DND-41 (cell line): Measurements from ENCODE around the gene WDR46.

Experiments used
- ATAC-seq: fragments of 200-7000 bp; cut with Tn5 transposase; 3 replicates; pipeline ENCODE4 v1.9.1; 2021; ENCODE audit warnings: low read depth; ENCODE audit not compliant: insufficient read depth
- DNase-seq: peaks from one replicate; pipeline ENCODE4 v3.0.0-alpha.2; 2020
- H2AFZ ChIP-seq: 2 replicates; pipeline ENCODE4 v1.6.0; 2012; ENCODE audit warnings: low read depth, low read length
- H3K27ac ChIP-seq: 2 replicates; pipeline ENCODE4 v1.5.1; 2012; ENCODE audit warnings: low read length, inconsistent platforms
- H3K27me3 ChIP-seq: fragments of 200-600 bp; sonication (generic); 2 replicates; pipeline ENCODE4 v1.6.0; 2012; ENCODE audit warnings: low read length, mild to moderate bottlenecking, inconsistent platforms; ENCODE audit not compliant: insufficient read depth, poor library complexity
- H3K36me3 ChIP-seq: 2 replicates; pipeline ENCODE4 v1.5.1; 2012; ENCODE audit warnings: low read length, inconsistent platforms; ENCODE audit not compliant: insufficient read depth
- H3K4me1 ChIP-seq: 2 replicates; pipeline ENCODE4 v1.5.1; 2012; ENCODE audit warnings: mild to moderate bottlenecking, low read length; ENCODE audit not compliant: insufficient read depth
- H3K4me2 ChIP-seq: 2 replicates; pipeline ENCODE4 v1.6.0; 2012; ENCODE audit warnings: mild to moderate bottlenecking, moderate library complexity, low read length, inconsistent platforms; ENCODE audit not compliant: insufficient read depth
- H3K4me3 ChIP-seq, 2 experiments: fragments of 200-600 bp in 1 of 2; shearing (Covaris generic) in 1 of 2; 2 replicates each; pipeline ENCODE4 v1.5.1; 2012 to 2016; ENCODE audit warnings: inconsistent platforms in 2 of 2, low read length in 2 of 2, mild to moderate bottlenecking in 2 of 2, low read depth in 1 of 2, moderate library complexity in 1 of 2
- H3K79me2 ChIP-seq: 2 replicates; pipeline ENCODE4 v1.6.0; 2012; ENCODE audit warnings: low read length, inconsistent platforms; ENCODE audit not compliant: insufficient read depth
- H3K9ac ChIP-seq: 2 replicates; pipeline ENCODE4 v1.6.0; 2012; ENCODE audit warnings: low read depth, mild to moderate bottlenecking, inconsistent platforms, low read length, moderate library complexity
- H3K9me3 ChIP-seq: 2 replicates; pipeline ENCODE4 v1.5.1; 2012; ENCODE audit warnings: low read length, moderate library complexity, mild to moderate bottlenecking, inconsistent platforms; ENCODE audit not compliant: insufficient read depth, severe bottlenecking
- H4K20me1 ChIP-seq: 2 replicates; pipeline ENCODE4 v1.6.0; 2012; ENCODE audit warnings: low read length; ENCODE audit not compliant: insufficient read depth
- EZH2 ChIP-seq: IDR thresholded peaks from 3 replicates; pipeline ENCODE4 v1.6.1; 2012; ENCODE audit warnings: borderline replicate concordance, low read depth, mild to moderate bottlenecking, moderate library complexity, low read length, inconsistent platforms; ENCODE audit not compliant: severe bottlenecking
- TF ChIP-seq, protein P1 (sequence below): IDR thresholded peaks from 2 replicates; pipeline ENCODE4 v1.5.1; 2012; ENCODE audit warnings: borderline replicate concordance, low read length, moderate library complexity, mild to moderate bottlenecking; ENCODE audit not compliant: poor library complexity, severe bottlenecking; ENCODE audit errors: extremely low read depth

The WDR46 gene

DNA sequence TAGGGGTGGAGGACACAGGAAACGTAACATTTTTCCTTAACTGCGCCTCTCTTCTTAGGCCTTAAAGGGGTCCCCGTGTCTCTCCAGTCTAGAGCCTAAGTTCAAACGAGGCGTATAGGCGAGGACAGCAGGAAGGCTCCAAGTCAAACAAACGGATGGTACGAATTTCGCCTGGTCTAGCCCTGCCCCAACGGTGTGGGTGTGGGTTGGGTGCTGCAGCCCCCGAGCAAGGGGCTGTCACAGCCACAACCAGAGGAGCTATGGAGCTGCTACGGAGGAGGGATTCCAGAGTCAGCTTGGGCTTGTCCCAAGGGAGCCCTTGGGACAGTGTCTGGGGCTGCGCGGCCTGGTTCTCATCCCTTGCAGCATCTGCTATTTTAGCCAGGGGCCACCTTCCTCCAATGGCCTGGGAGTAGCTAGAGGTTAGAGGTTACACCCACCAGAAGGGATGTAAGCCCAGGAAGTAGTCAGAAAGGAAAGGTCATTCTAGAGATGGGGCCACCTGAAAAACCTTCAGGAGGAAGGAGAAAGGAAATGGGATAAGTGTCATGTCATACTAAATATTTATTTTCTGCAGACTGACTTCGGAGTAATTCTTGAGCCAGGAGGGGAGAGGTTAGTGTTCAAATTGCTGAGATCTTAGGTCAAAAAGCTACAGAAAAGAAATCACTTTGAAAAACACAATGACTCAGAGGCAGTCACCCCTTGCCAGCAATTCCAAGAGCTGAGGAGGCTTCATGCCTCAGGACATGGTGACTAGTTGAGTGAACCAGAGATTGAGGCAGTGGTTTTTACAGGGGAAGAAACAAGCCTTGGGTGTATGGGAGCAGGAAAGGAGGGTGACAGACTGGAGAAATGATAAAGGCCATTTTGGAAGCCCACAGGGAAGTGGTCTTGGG is 39.1 kb downstream of the WDR46 start:
- peak overlapping the region; percentile 72 for H3K9ac ChIP-seq
- H3K36me3 ChIP-seq = peaks cover 18% of the 10 kb centered on the region
- no peak; the same call in 1 of the 3 replicates for ATAC-seq
- H2AFZ ChIP-seq = peak overlapping the region; percentile 81
- H3K27me3 ChIP-seq = no peaks in the 10 kb centered on the region
- H3K4me3 ChIP-seq = peak overlapping the region; percentile 45 to 63
- TF ChIP-seq EZH2 = no peak
- TF ChIP-seq, protein P1, sequence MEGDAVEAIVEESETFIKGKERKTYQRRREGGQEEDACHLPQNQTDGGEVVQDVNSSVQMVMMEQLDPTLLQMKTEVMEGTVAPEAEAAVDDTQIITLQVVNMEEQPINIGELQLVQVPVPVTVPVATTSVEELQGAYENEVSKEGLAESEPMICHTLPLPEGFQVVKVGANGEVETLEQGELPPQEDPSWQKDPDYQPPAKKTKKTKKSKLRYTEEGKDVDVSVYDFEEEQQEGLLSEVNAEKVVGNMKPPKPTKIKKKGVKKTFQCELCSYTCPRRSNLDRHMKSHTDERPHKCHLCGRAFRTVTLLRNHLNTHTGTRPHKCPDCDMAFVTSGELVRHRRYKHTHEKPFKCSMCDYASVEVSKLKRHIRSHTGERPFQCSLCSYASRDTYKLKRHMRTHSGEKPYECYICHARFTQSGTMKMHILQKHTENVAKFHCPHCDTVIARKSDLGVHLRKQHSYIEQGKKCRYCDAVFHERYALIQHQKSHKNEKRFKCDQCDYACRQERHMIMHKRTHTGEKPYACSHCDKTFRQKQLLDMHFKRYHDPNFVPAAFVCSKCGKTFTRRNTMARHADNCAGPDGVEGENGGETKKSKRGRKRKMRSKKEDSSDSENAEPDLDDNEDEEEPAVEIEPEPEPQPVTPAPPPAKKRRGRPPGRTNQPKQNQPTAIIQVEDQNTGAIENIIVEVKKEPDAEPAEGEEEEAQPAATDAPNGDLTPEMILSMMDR = no peak
- peak overlapping the region; percentile 88 for H3K4me2 ChIP-seq
- H3K4me1 ChIP-seq = peaks cover 39% of the 10 kb centered on the region
- H3K79me2 ChIP-seq = peaks cover 14% of the 10 kb centered on the region
- DNase-seq = no peak
- H3K9me3 ChIP-seq = no peaks in the 10 kb centered on the region
- peak overlapping the region; percentile 85 for H3K27ac ChIP-seq
- no peaks in the 10 kb centered on the region for H4K20me1 ChIP-seq

GRCh38 chr6:33248932-33249731 is 39.9 kb downstream of the WDR46 start:
- H3K27me3 ChIP-seq = no peaks in the 10 kb centered on the region
- H3K79me2 ChIP-seq = peaks cover 14% of the 10 kb centered on the region
- peak overlapping the region; percentile 85 for H3K27ac ChIP-seq
- H3K36me3 ChIP-seq = peaks cover 18% of the 10 kb centered on the region
- DNase-seq = peak; percentile 98
- peak overlapping the region; percentile 88 for H3K4me2 ChIP-seq
- ATAC-seq = peak; percentile 91
- H3K4me3 ChIP-seq = peak overlapping the region; percentile 45 to 63
- no peaks in the 10 kb centered on the region for H3K9me3 ChIP-seq
- H2AFZ ChIP-seq = peak overlapping the region; percentile 85
- no peaks in the 10 kb centered on the region for H4K20me1 ChIP-seq
- H3K9ac ChIP-seq = peak overlapping the region; percentile 72
- peaks cover 39% of the 10 kb centered on the region for H3K4me1 ChIP-seq
- TF ChIP-seq EZH2 = no peak
- TF ChIP-seq, protein P1 = peak; percentile 29

DNA sequence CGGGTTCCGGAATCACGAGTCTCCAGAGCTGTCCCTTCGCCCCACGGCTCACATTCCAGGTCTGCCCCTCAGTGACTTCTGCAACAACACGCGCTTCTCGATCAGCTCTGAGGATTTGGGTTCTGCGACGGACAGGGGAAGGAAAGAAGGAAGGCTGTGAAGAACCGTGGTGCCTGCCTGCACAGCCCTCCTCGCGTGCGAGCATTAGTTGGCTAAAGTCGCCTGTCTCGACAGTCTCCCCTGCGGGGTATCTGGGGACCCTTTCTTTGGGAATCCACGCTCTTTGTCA is 40.5 kb downstream of the WDR46 start:
- peak overlapping the region; percentile 85 for H2AFZ ChIP-seq

More for the DNA sequence above, 40.5 kb downstream of the WDR46 start:
- DNase-seq = no peak
- Histone ChIP-seq H3K4me1 (peaks cover 39% of the 10 kb centered on the region), H3K9ac (peak overlapping the region; percentile 67), H3K9me3 (no peaks in the 10 kb centered on the region), H3K27ac (peak overlapping the region; percentile 80), H3K4me2 (peak overlapping the region; percentile 88), H3K4me3 (peak overlapping the region; percentile 19 to 63; a peak in 3 of 4 replicates), H3K79me2 (peaks cover 14% of the 10 kb centered on the region), H3K27me3 (no peaks in the 10 kb centered on the region), H3K36me3 (peaks cover 18% of the 10 kb centered on the region), H4K20me1 (no peaks in the 10 kb centered on the region)
- TF ChIP-seq, protein P1 = no peak
- no peak for TF ChIP-seq EZH2
- ATAC-seq = peak; percentile 15
